ENCODE results near the gene DAPK1. TPM values are rescaled to one million over a fixed set of nuclear protein-coding genes. Genes with fewer than 3 reads are reported as not detected.

The DAPK1 gene
- total RNA-seq, 4 donors from 2014 or later = 14.5 to 28.3 (median 20.7) TPM

- peak overlapping the region in 3 of 4 donors; percentile 8 to 31 (median 11) for H3K27ac ChIP-seq
- WGBS, 2 donors (ENCODE audit: low coverage in 1 of 2) = 50% methylated on average over 11 of the region's 11 CpGs; no CpG with 5 or more reads in 1 of the 2 donors
Observed at GRCh38 chr9:87684627-87685219, 187.1 kb downstream of the DAPK1 start.

GRCh38 chr9:87685441-87685840 lies 187.8 kb downstream of the DAPK1 start:
- Histone ChIP-seq H3K27ac (peak overlapping the region in 3 of 4 donors; percentile 8 to 31 (median 11)), H3K9me3 (no peaks in the 10 kb centered on the region), H3K36me3 (no peaks in the 10 kb centered on the region), H3K4me3 (no peak overlapping the region), H3K4me1 (peaks cover 0 to 17% (median 4%) of the 10 kb centered on the region in 4 donors), H3K27me3 (no peaks in the 10 kb centered on the region)
- TF ChIP-seq CTCF (IDR thresholded peaks at IDR 0.05) = no peak
- TF ChIP-seq POLR2A (IDR thresholded peaks at IDR 0.05) = no peak
- DNase-seq = no peak
- 50 to 64% methylated on average over 3 to 4 of the region's 4 CpGs for WGBS, 2 donors (ENCODE audit: low coverage in 1 of 2)
- in situ Hi-C loops (cut with MboI; ENCODE audit: low pct_ligation_motif_present in 1 of 4, low pct_unique_long_range_greater_than_20kb in 1 of 4, low sequenced_read_pairs in 3 of 4) (loop anchor here in 3 of 4 donors (10.0 to 25.0 kb wide), 5 partner anchors 129 to 1327 kb away; partner anchors contain the start of gene S1PR3 (in 1 of the 3)), intact Hi-C loops (cut with DNase I; ENCODE audit: low total_unique reads) (loop anchor here (10.0 kb wide), 1 partner anchor 359 kb away; no protein-coding TSS in a partner anchor)

More at GRCh38 chr9:87684627-87685219, 187.1 kb downstream of the DAPK1 start:
- no peaks in the 10 kb centered on the region for H3K36me3 ChIP-seq
- in situ Hi-C loops (cut with MboI; ENCODE audit: low pct_ligation_motif_present in 1 of 4, low pct_unique_long_range_greater_than_20kb in 1 of 4, low sequenced_read_pairs in 3 of 4) (loop anchor here in 3 of 4 donors (10.0 to 25.0 kb wide), 5 partner anchors 130 to 1328 kb away; partner anchors contain the start of gene S1PR3 (in 1 of the 3)), intact Hi-C loops (cut with DNase I; ENCODE audit: low total_unique reads) (loop anchor here (5.0 to 10.0 kb wide), 2 partner anchors 128 to 360 kb away; no protein-coding TSS in a partner anchor)
- peaks cover 0 to 17% (median 4%) of the 10 kb centered on the region in 4 donors for H3K4me1 ChIP-seq
- peak; percentile 72 for DNase-seq
- H3K4me3 ChIP-seq = no peak overlapping the region
- TF ChIP-seq CTCF (IDR thresholded peaks at IDR 0.05) (peak; percentile 75 to 79 (median 77)), POLR2A (IDR thresholded peaks at IDR 0.05) (no peak)
- H3K27me3 ChIP-seq = no peaks in the 10 kb centered on the region
- no peaks in the 10 kb centered on the region for H3K9me3 ChIP-seq

- intact Hi-C loops (cut with DNase I; ENCODE audit: low total_unique reads) = loop anchor here (10.0 kb wide), 1 partner anchor 359 kb away; no protein-coding TSS in a partner anchor
- Histone ChIP-seq H3K36me3 (no peaks in the 10 kb centered on the region), H3K27me3 (no peaks in the 10 kb centered on the region), H3K4me3 (no peak overlapping the region), H3K27ac (peak overlapping the region; percentile 4 to 44 (median 10)), H3K4me1 (peaks cover 0 to 17% (median 4%) of the 10 kb centered on the region in 4 donors), H3K9me3 (no peaks in the 10 kb centered on the region)
- WGBS, 2 donors (ENCODE audit: low coverage in 1 of 2) = 61 to 74% methylated on average over 4 to 14 of the region's 14 CpGs
- TF ChIP-seq POLR2AphosphoS5 (IDR thresholded peaks at IDR 0.05) = no peak
- no peak for TF ChIP-seq EP300 (IDR thresholded peaks at IDR 0.05; ENCODE audit: low read depth)
- no peak for TF ChIP-seq POLR2A (IDR thresholded peaks at IDR 0.05)
- no peak for TF ChIP-seq CTCF (IDR thresholded peaks at IDR 0.05)
- in situ Hi-C loops (cut with MboI; ENCODE audit: low pct_ligation_motif_present in 1 of 4, low pct_unique_long_range_greater_than_20kb in 1 of 4, low sequenced_read_pairs in 3 of 4) = loop anchor here in 3 of 4 donors (10.0 to 25.0 kb wide), 5 partner anchors 129 to 1326 kb away; partner anchors contain the start of gene S1PR3 (in 1 of the 3)
- peak; percentile 17 for DNase-seq
Observed at GRCh38 chr9:87685871-87686519, 188.3 kb downstream of the DAPK1 start.

- DNase-seq = no peak
- Histone ChIP-seq H3K36me3 (no peaks in the 10 kb centered on the region), H3K4me1 (peaks cover 0 to 17% (median 4%) of the 10 kb centered on the region in 4 donors), H3K27me3 (no peaks in the 10 kb centered on the region), H3K9me3 (no peaks in the 10 kb centered on the region), H3K4me3 (no peak overlapping the region), H3K27ac (peak overlapping the region; percentile 4 to 44 (median 15))
- in situ Hi-C loops (cut with MboI; ENCODE audit: low pct_ligation_motif_present in 1 of 4, low pct_unique_long_range_greater_than_20kb in 1 of 4, low sequenced_read_pairs in 3 of 4) (loop anchor here in 3 of 4 donors (10.0 to 25.0 kb wide), 5 partner anchors 128 to 1326 kb away; partner anchors contain the start of gene S1PR3 (in 1 of the 3)), intact Hi-C loops (cut with DNase I; ENCODE audit: low total_unique reads) (loop anchor here (10.0 kb wide), 1 partner anchor 358 kb away; no protein-coding TSS in a partner anchor)
- TF ChIP-seq CTCF (IDR thresholded peaks at IDR 0.05) (no peak), POLR2A (IDR thresholded peaks at IDR 0.05) (no peak), POLR2AphosphoS5 (IDR thresholded peaks at IDR 0.05) (no peak), EP300 (IDR thresholded peaks at IDR 0.05; ENCODE audit: low read depth) (no peak)
- 79 to 94% methylated on average over 2 to 14 of the region's 14 CpGs for WGBS, 2 donors (ENCODE audit: low coverage in 1 of 2)
Observed at GRCh38 chr9:87686520-87687090, 188.9 kb downstream of the DAPK1 start.

All from transverse colon (tissue), 4 donors.